ENCODE data around the gene TGFBR3. TPM values are rescaled to one million over a fixed set of nuclear protein-coding genes. Genes with fewer than 3 reads are reported as not detected.

TGFBR3 gene
- total RNA-seq, 2 experiments from 2014 or later = 4.5 to 4.9 TPM

- CTCF ChIA-PET = no interaction called here
- H3K9me3 Mint-ChIP-seq = no peaks in the 10 kb centered on the region
- peaks cover 21% of the 10 kb centered on the region for H3K4me1 Mint-ChIP-seq (ENCODE audit: low read depth)
- no peak for DNase-seq
- POLR2A ChIA-PET = interaction anchor here (0.6 kb wide), 1 partner anchor 12 kb away, joined by 3 read pairs; no protein-coding TSS in a partner anchor
- H3K36me3 Mint-ChIP-seq = no peaks in the 10 kb centered on the region
- H3K27me3 Mint-ChIP-seq = no peaks in the 10 kb centered on the region
- no peak overlapping the region for H3K4me3 Mint-ChIP-seq
- intact Hi-C loops (cut with micrococcal nuclease) = no loop called here
- H3K27ac Mint-ChIP-seq = no peak overlapping the region
Observed at GRCh38 chr1:91829293-91830153, 56.4 kb downstream of the TGFBR3 start.

- Mint-ChIP-seq H3K4me3 (no peak overlapping the region), H3K27me3 (no peaks in the 10 kb centered on the region), H3K27ac (no peak overlapping the region), H3K9me3 (no peaks in the 10 kb centered on the region), H3K4me1 (ENCODE audit: low read depth) (peaks cover 21% of the 10 kb centered on the region), H3K36me3 (no peaks in the 10 kb centered on the region)
- POLR2A ChIA-PET = no interaction called here
- CTCF ChIA-PET = no interaction called here
- DNase-seq = no peak
- intact Hi-C loops (cut with micrococcal nuclease) = no loop called here
Observed at GRCh38 chr1:91828583-91829281, 57.2 kb downstream of the TGFBR3 start.

- DNase-seq = no peak
- H3K4me3 Mint-ChIP-seq = no peak overlapping the region
- H3K9me3 Mint-ChIP-seq = no peaks in the 10 kb centered on the region
- intact Hi-C loops (cut with micrococcal nuclease) = no loop called here
- H3K36me3 Mint-ChIP-seq = no peaks in the 10 kb centered on the region
- ChIA-PET POLR2A (no interaction called here), CTCF (no interaction called here)
- no peaks in the 10 kb centered on the region for H3K27me3 Mint-ChIP-seq
- H3K27ac Mint-ChIP-seq = no peak overlapping the region
- H3K4me1 Mint-ChIP-seq (ENCODE audit: low read depth) = peaks cover 23% of the 10 kb centered on the region
Observed at GRCh38 chr1:91827459-91828321, 58.3 kb downstream of the TGFBR3 start.

GRCh38 chr1:91827087-91827458 lies 58.9 kb downstream of the TGFBR3 start:
- Mint-ChIP-seq H3K4me1 (ENCODE audit: low read depth) (peaks cover 23% of the 10 kb centered on the region), H3K4me3 (no peak overlapping the region), H3K9me3 (no peaks in the 10 kb centered on the region), H3K27ac (no peak overlapping the region), H3K36me3 (no peaks in the 10 kb centered on the region), H3K27me3 (no peaks in the 10 kb centered on the region)
- ChIA-PET CTCF (no interaction called here), POLR2A (no interaction called here)
- peak; percentile 42 for DNase-seq
- intact Hi-C loops (cut with micrococcal nuclease) = no loop called here

GRCh38 chr1:91826649-91827048 lies 59.3 kb downstream of the TGFBR3 start:
- peaks cover 23% of the 10 kb centered on the region for H3K4me1 Mint-ChIP-seq (ENCODE audit: low read depth)
- ChIA-PET CTCF (interaction anchor here (0.6 kb wide), 1 partner anchor 585 kb away, joined by 3 read pairs; no protein-coding TSS in a partner anchor), POLR2A (no interaction called here)
- no peak for DNase-seq
- H3K27ac Mint-ChIP-seq = no peak overlapping the region
- intact Hi-C loops (cut with micrococcal nuclease) = no loop called here
- no peaks in the 10 kb centered on the region for H3K36me3 Mint-ChIP-seq
- no peak overlapping the region for H3K4me3 Mint-ChIP-seq
- no peaks in the 10 kb centered on the region for H3K27me3 Mint-ChIP-seq
- H3K9me3 Mint-ChIP-seq = no peaks in the 10 kb centered on the region

- no peak for DNase-seq
- H3K4me3 Mint-ChIP-seq = no peak overlapping the region
- ChIA-PET CTCF (interaction anchor here (0.6 kb wide), 1 partner anchor 584 kb away, joined by 3 read pairs; no protein-coding TSS in a partner anchor), POLR2A (no interaction called here)
- H3K27me3 Mint-ChIP-seq = no peaks in the 10 kb centered on the region
- H3K9me3 Mint-ChIP-seq = no peaks in the 10 kb centered on the region
- H3K36me3 Mint-ChIP-seq = no peaks in the 10 kb centered on the region
- H3K27ac Mint-ChIP-seq = no peak overlapping the region
- peaks cover 23% of the 10 kb centered on the region for H3K4me1 Mint-ChIP-seq (ENCODE audit: low read depth)
- intact Hi-C loops (cut with micrococcal nuclease) = no loop called here
Observed at GRCh38 chr1:91826248-91826647, 59.7 kb downstream of the TGFBR3 start.

GRCh38 chr1:91821126-91821868 lies 64.7 kb downstream of the TGFBR3 start:
- Mint-ChIP-seq H3K4me1 (ENCODE audit: low read depth) (peaks cover 19% of the 10 kb centered on the region), H3K36me3 (no peaks in the 10 kb centered on the region), H3K4me3 (no peak overlapping the region), H3K27me3 (no peaks in the 10 kb centered on the region), H3K27ac (no peak overlapping the region), H3K9me3 (no peaks in the 10 kb centered on the region)
- DNase-seq = no peak
- CTCF ChIA-PET = no interaction called here
- POLR2A ChIA-PET = no interaction called here
- intact Hi-C loops (cut with micrococcal nuclease) = no loop called here

GRCh38 chr1:91819038-91819788 lies 66.7 kb downstream of the TGFBR3 start:
- H3K4me1 Mint-ChIP-seq (ENCODE audit: low read depth) = peaks cover 23% of the 10 kb centered on the region
- POLR2A ChIA-PET = no interaction called here
- no peak overlapping the region for H3K27ac Mint-ChIP-seq
- H3K9me3 Mint-ChIP-seq = no peaks in the 10 kb centered on the region
- intact Hi-C loops (cut with micrococcal nuclease) = no loop called here
- H3K36me3 Mint-ChIP-seq = no peaks in the 10 kb centered on the region
- no peak for DNase-seq
- no peak overlapping the region for H3K4me3 Mint-ChIP-seq
- CTCF ChIA-PET = interaction anchor here (1.4 kb wide), 1 partner anchor 44 kb away, joined by 3 read pairs; no protein-coding TSS in a partner anchor
- no peaks in the 10 kb centered on the region for H3K27me3 Mint-ChIP-seq

- intact Hi-C loops (cut with micrococcal nuclease) = no loop called here
- CTCF ChIA-PET = interaction anchor here (1.4 kb wide), 1 partner anchor 44 kb away, joined by 3 read pairs; no protein-coding TSS in a partner anchor
- Mint-ChIP-seq H3K36me3 (no peaks in the 10 kb centered on the region), H3K9me3 (no peaks in the 10 kb centered on the region), H3K27ac (no peak overlapping the region), H3K27me3 (no peaks in the 10 kb centered on the region), H3K4me3 (no peak overlapping the region), H3K4me1 (ENCODE audit: low read depth) (peaks cover 26% of the 10 kb centered on the region)
- DNase-seq = no peak
- POLR2A ChIA-PET = no interaction called here
Observed at GRCh38 chr1:91818713-91818975, 67.3 kb downstream of the TGFBR3 start.

GRCh38 chr1:91817211-91817905 lies 68.6 kb downstream of the TGFBR3 start:
- intact Hi-C loops (cut with micrococcal nuclease) = no loop called here
- no peak overlapping the region for H3K4me3 Mint-ChIP-seq
- H3K36me3 Mint-ChIP-seq = no peaks in the 10 kb centered on the region
- DNase-seq = no peak
- no peak overlapping the region for H3K27ac Mint-ChIP-seq
- H3K27me3 Mint-ChIP-seq = no peaks in the 10 kb centered on the region
- ChIA-PET POLR2A (interaction anchor here (0.5 kb wide), 1 partner anchor 12 kb away, joined by 3 read pairs; no protein-coding TSS in a partner anchor), CTCF (no interaction called here)
- peaks cover 29% of the 10 kb centered on the region for H3K4me1 Mint-ChIP-seq (ENCODE audit: low read depth)
- H3K9me3 Mint-ChIP-seq = no peaks in the 10 kb centered on the region

GRCh38 chr1:91816031-91816430 lies 69.9 kb downstream of the TGFBR3 start:
- Mint-ChIP-seq H3K27me3 (no peaks in the 10 kb centered on the region), H3K4me1 (ENCODE audit: low read depth) (peaks cover 38% of the 10 kb centered on the region), H3K27ac (no peak overlapping the region), H3K36me3 (no peaks in the 10 kb centered on the region), H3K9me3 (no peaks in the 10 kb centered on the region), H3K4me3 (no peak overlapping the region)
- DNase-seq = no peak
- ChIA-PET CTCF (no interaction called here), POLR2A (no interaction called here)
- intact Hi-C loops (cut with micrococcal nuclease) = no loop called here

Data from activated CD4-positive, alpha-beta memory T cell treated with anti-CD3 and anti-CD28 coated beads for 36 hours (primary cell).